ENCODE measurements around the gene LHX8. TPM values are rescaled to one million over a fixed set of nuclear protein-coding genes. Genes with fewer than 3 reads are reported as not detected.

The LHX8 gene
- total RNA-seq, 1 donor from 2014 or later = not detected

GRCh38 chr1:75130865-75131564 is 3.2 kb upstream of the LHX8 start:
- Histone ChIP-seq H3K27me3 (ENCODE audit: control insufficient read depth, insufficient read depth, low read length) (peaks cover 73% of the 10 kb centered on the region), H3K36me3 (ENCODE audit: control insufficient read depth, insufficient read depth, low read length) (no peaks in the 10 kb centered on the region), H3K4me3 (ENCODE audit: low read depth, low read length) (no peak overlapping the region)
- no peak for DNase-seq (ENCODE audit: low read depth)
- no peak for FAIRE-seq
- TF ChIP-seq, protein P1, sequence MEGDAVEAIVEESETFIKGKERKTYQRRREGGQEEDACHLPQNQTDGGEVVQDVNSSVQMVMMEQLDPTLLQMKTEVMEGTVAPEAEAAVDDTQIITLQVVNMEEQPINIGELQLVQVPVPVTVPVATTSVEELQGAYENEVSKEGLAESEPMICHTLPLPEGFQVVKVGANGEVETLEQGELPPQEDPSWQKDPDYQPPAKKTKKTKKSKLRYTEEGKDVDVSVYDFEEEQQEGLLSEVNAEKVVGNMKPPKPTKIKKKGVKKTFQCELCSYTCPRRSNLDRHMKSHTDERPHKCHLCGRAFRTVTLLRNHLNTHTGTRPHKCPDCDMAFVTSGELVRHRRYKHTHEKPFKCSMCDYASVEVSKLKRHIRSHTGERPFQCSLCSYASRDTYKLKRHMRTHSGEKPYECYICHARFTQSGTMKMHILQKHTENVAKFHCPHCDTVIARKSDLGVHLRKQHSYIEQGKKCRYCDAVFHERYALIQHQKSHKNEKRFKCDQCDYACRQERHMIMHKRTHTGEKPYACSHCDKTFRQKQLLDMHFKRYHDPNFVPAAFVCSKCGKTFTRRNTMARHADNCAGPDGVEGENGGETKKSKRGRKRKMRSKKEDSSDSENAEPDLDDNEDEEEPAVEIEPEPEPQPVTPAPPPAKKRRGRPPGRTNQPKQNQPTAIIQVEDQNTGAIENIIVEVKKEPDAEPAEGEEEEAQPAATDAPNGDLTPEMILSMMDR (IDR thresholded peaks at IDR 0.05; ENCODE audit: insufficient read depth, low read length, severe bottlenecking) = no peak

GRCh38 chr1:75131565-75132241 is 2.5 kb upstream of the LHX8 start:
- FAIRE-seq (no peak), DNase-seq (ENCODE audit: low read depth) (no peak)
- TF ChIP-seq, protein P1 (IDR thresholded peaks at IDR 0.05; ENCODE audit: insufficient read depth, low read length, severe bottlenecking) = no peak
- peaks cover 75% of the 10 kb centered on the region for H3K27me3 ChIP-seq (ENCODE audit: control insufficient read depth, insufficient read depth, low read length)
- H3K4me3 ChIP-seq (ENCODE audit: low read depth, low read length) = no peak overlapping the region
- no peaks in the 10 kb centered on the region for H3K36me3 ChIP-seq (ENCODE audit: control insufficient read depth, insufficient read depth, low read length)

- Histone ChIP-seq H3K4me3 (ENCODE audit: low read depth, low read length) (no peak overlapping the region), H3K36me3 (ENCODE audit: control insufficient read depth, insufficient read depth, low read length) (no peaks in the 10 kb centered on the region), H3K27me3 (ENCODE audit: control insufficient read depth, insufficient read depth, low read length) (peaks cover 76% of the 10 kb centered on the region)
- no peak for DNase-seq (ENCODE audit: low read depth)
- TF ChIP-seq, protein P1 (IDR thresholded peaks at IDR 0.05; ENCODE audit: insufficient read depth, low read length, severe bottlenecking) = no peak
- FAIRE-seq = no peak
Measured at GRCh38 chr1:75132242-75132811, 1.9 kb upstream of the LHX8 start.

DNA sequence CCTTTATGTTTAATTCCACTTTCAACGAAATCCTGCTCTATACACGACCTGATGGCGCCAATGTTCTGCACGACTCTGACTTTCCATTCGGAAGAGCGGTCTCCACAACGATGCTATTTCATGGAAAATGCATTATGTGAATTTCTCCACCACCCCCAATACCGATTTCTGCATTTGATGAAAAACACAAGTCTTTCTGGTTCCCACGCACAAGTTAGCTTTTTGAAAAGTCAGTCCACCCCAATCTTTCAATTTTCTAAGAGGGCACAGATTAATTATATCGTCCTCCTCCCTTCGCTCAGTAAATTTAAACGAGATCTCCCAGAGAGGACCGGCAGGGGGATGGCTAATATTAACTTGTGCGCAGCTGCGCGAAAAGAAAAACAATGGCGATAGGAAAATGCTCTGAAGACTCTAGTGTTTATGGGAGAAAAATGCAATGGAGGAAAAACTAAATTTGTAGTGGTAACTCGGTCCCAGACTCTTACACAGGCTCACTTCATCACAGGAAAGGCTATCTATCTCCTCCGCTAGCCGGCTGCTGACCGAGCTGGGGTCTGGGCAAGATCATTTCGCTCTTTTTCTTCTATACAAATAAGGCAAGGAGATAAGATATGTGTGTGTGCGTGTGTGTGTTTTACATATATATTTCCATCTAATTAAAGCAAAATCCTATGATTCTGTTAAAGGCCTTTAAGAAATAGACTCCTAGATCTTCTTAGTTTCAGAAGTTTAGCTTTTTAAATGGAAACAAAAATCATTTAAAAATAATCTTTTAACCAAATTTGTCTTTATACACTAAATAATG is 1.2 kb upstream of the LHX8 start:
- FAIRE-seq = no peak
- no peaks in the 10 kb centered on the region for H3K36me3 ChIP-seq (ENCODE audit: control insufficient read depth, insufficient read depth, low read length)

More for the DNA sequence above, 1.2 kb upstream of the LHX8 start:
- no peak for DNase-seq (ENCODE audit: low read depth)
- peaks cover 72% of the 10 kb centered on the region for H3K27me3 ChIP-seq (ENCODE audit: control insufficient read depth, insufficient read depth, low read length)
- TF ChIP-seq, protein P1 (IDR thresholded peaks at IDR 0.05; ENCODE audit: insufficient read depth, low read length, severe bottlenecking) = no peak
- no peak overlapping the region for H3K4me3 ChIP-seq (ENCODE audit: low read depth, low read length)
